Measurements from ENCODE around the gene CPXM1. TPM values are rescaled to one million over a fixed set of nuclear protein-coding genes. Genes with fewer than 3 reads are reported as not detected.
A peak's percentile ranks its signal among the peaks of the same experiment; 100 is the strongest.

The CPXM1 gene
- total RNA-seq, result 10 to 100 TPM in 5 of 8 experiments, 1 to 10 TPM in 1, under 1 TPM in 1, not detected in 1; 0.84 to 53.5 (median 17.2) TPM

DNA sequence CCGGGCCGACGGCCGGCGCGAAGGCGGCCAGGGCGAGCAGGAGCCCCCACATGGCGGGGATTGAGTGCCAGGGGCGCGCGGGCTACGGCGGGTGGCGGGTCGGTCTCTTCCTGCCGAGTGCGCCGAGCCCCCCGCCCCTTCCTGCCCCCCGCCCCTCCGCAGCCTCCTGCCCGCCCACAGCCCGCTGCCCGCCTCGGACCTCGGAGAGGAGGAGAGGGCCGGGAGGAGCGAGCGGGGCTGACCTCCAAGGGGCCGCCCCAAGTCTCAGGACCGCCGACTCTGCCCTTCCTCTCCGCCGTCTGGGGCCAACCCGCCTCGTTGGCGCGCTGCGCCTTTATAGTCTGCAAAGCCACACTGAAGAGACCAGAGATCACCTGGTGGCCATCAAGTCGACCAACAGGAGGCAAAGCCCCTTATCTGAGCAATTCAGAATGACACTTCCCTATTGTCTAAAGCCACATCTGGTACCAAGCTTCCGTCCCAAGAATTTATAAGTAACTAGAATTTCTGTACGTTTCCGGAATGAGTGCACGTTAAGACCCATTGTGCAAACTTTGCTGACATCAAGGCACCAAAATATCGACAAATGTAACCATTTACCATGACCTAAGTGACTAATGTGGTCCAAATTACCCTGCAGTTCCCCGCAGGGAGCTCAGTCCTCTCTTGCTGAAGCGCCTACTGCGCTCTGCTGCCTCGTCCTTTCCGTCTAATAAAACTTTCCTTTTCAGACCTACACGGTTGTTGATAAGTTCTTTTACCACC, at the start of gene CPXM1:
Gene CPXM1, minus strand, starts transcription at position 107 of the 765 bp plus-strand sequence. Its CDS starts 55 bp downstream, at position 52.
- peak in 6 of 8 experiments; percentile 72 to 77 (median 75) for ATAC-seq (replicated peaks in 6 of 8)
- H3K27ac ChIP-seq, result peak within 1 kb of the TSS in 1 of 2 donors; percentile 13
- in situ Hi-C loops (cut with MboI; ENCODE audit: low pct_unique_long_range_greater_than_20kb in 2 of 9, low sequenced_read_pairs in 9 of 9, unreplicated experiment in 9 of 9), result no loop called here
- H3K4me1 ChIP-seq (replicated peaks in 1 of 2), result peaks cover 7 to 9% of the 10 kb centered on the region in 2 donors
- WGBS, 10 experiments, result 0 to 8% (median 3%) methylated on average over 2 to 13 of the region's 52 CpGs; no CpG with 5 or more reads in 2 of the 10 experiments
- H3K4me3 ChIP-seq, result peak within 1 kb of the TSS; percentile 42 to 55 (median 54)

GRCh38 chr20:2849529-2849928, 49.1 kb upstream of the CPXM1 start:
- in situ Hi-C loops (cut with MboI; ENCODE audit: low pct_unique_long_range_greater_than_20kb in 2 of 9, low sequenced_read_pairs in 9 of 9, unreplicated experiment in 9 of 9), result no loop called here
- 63 to 100% (median 96%) methylated on average over 1 to 4 of the region's 4 CpGs; no CpG with 5 or more reads in 2 of the 10 experiments for WGBS, 10 experiments
- H3K4me1 ChIP-seq (replicated peaks in 1 of 2), result no peaks in the 10 kb centered on the region
- ATAC-seq (replicated peaks in 6 of 8), result no peak
- no peak overlapping the region for H3K27ac ChIP-seq
- no peak overlapping the region for H3K4me3 ChIP-seq

DNA sequence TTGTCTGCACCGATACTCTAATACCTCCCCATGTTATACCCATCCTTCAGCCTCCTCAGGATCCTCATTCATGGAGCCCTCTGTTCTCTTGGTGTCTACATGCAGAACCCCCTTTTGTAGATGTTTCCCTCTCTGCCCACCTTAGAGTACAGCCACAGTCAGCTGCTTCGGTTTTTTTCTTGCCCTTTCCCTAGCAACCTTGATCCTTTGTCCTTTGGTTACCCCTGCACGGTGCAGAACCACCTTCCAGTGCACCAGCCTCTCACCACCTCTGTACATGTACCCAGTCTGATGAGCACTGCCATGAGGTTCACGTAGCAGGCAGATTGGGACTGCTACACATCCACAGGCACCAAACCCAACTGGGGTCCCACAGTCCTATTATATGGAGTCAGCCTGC, 47.4 kb upstream of the CPXM1 start:
- no peak for ATAC-seq (replicated peaks in 6 of 8)
- in situ Hi-C loops (cut with MboI; ENCODE audit: low pct_unique_long_range_greater_than_20kb in 2 of 9, low sequenced_read_pairs in 9 of 9, unreplicated experiment in 9 of 9), result no loop called here
- WGBS, 10 experiments, result 82 to 100% (median 88%) methylated on average over 1 to 3 of the region's 4 CpGs; no CpG with 5 or more reads in 4 of the 10 experiments

DNA sequence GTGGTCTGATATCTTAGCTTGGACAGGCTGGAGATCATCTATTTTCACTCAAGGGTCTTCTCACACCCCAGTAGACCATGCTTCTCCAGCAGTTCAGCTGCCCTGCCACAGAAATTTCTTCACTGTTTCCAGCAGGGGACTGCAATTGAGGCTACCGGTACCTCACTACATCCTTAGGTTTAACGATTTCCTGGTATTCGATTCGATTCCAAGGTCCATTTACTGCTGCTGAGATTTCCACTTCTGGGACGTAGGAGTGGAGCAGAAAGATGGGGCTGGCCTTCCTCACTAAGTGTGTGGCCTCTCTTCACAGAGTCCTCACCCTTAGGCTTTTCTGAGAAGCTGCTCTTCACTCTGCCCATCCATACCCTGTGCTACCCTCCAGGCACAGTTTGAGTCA, 46.3 kb upstream of the CPXM1 start:
- in situ Hi-C loops (cut with MboI; ENCODE audit: low pct_unique_long_range_greater_than_20kb in 2 of 9, low sequenced_read_pairs in 9 of 9, unreplicated experiment in 9 of 9), result no loop called here
- Histone ChIP-seq H3K4me1 (replicated peaks in 1 of 2) (peaks cover 0 to 1% of the 10 kb centered on the region in 2 donors), H3K4me3 (no peak overlapping the region), H3K27ac (no peak overlapping the region)
- 50 to 100% (median 95%) methylated on average over 1 to 5 of the region's 5 CpGs; no CpG with 5 or more reads in 4 of the 10 experiments for WGBS, 10 experiments
- ATAC-seq (replicated peaks in 6 of 8), result no peak

More for the DNA sequence above, 47.4 kb upstream of the CPXM1 start:
- no peak overlapping the region for H3K27ac ChIP-seq
- H3K4me1 ChIP-seq (replicated peaks in 1 of 2), result no peaks in the 10 kb centered on the region
- no peak overlapping the region for H3K4me3 ChIP-seq

DNA sequence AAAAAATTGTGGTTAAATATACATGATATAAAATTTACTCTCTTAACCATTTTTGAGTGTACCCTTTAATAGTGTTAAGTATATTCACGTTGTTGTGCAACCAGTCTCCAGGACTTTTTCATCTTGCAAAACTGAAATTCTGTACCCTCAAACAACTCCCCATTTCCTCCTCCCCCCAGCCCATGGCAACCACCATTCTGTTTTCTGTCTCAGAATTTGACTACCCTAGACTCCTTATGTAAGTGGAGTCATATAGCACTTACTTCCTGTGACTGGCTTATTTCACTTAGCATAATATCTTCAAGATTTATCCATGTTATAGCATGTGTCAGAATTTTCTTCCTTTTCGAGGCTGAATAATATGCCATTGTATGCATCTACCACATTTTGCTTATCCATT, 45.2 kb upstream of the CPXM1 start:
- Histone ChIP-seq H3K4me1 (replicated peaks in 1 of 2) (peaks cover 0 to 6% of the 10 kb centered on the region in 2 donors), H3K27ac (no peak overlapping the region), H3K4me3 (no peak overlapping the region)
- no peak for ATAC-seq (replicated peaks in 6 of 8)
- 65 to 100% (median 89%) methylated on average over 1 to 2 of the region's 2 CpGs; no CpG with 5 or more reads in 1 of the 10 experiments for WGBS, 10 experiments
- in situ Hi-C loops (cut with MboI; ENCODE audit: low pct_unique_long_range_greater_than_20kb in 2 of 9, low sequenced_read_pairs in 9 of 9, unreplicated experiment in 9 of 9), result no loop called here

- in situ Hi-C loops (cut with MboI; ENCODE audit: low pct_unique_long_range_greater_than_20kb in 2 of 9, low sequenced_read_pairs in 9 of 9, unreplicated experiment in 9 of 9), result no loop called here
- H3K4me3 ChIP-seq, result peak overlapping the region; percentile 60 to 84 (median 71)
- WGBS, 10 experiments, result 2 to 45% (median 25%) methylated on average over 2 to 6 of the region's 33 CpGs; no CpG with 5 or more reads in 3 of the 10 experiments
- peaks cover 6 to 11% of the 10 kb centered on the region in 2 donors for H3K4me1 ChIP-seq (replicated peaks in 1 of 2)
- ATAC-seq (replicated peaks in 6 of 8), result peak; percentile 63 to 79 (median 70)
- H3K27ac ChIP-seq, result peak overlapping the region; percentile 42 to 76
Measured at GRCh38 chr20:2840967-2841531, 40.6 kb upstream of the CPXM1 start.

DNA sequence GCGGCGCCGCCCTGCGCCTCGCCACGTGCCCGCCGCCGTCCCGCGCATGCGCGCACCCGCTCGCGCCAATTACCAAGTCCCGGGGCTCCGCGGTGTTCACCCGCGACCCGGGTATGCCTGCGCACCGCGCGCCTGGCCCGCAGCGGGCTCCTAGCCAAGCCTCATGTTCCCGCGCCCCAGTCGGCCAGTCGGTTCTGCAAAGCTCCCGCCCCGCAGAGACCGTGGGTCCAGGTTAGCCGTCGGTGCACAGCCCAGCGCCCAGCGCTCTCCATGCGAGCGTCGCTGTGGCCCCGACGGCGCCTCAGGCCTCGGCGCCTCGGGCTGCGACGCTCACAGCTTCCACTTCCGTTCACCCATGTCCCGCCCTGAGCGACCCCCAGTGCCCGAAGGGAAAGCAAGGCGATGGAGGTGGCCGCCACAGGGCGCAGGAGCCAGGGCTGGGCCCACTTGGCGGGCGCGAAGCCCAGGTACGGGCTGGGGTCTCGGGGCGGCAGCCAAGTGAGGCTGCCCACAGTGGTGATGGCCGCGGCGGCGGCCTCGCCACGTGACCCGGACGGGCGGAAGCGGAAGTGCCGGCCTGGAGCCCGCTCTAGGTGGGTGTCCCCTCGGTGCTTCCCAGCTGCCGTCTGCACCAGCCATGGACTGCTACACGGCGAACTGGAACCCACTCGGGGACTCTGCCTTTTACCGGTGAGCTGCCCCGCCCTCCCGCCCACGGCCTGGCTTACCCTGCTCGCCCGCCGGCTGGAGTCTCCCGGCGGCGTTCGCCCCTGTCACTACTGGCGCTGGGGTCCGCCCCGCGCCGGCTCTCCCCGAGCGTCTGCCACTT, 39.9 kb upstream of the CPXM1 start, which contains the start of the genes PCED1A and VPS16:
Gene PCED1A, minus strand, starts transcription at position 518 of the 829 bp plus-strand sequence. CDS start 743 bp downstream, outside the sequence.
Gene VPS16, plus strand, starts transcription at position 608 of the 829 bp plus-strand sequence. Its CDS starts 30 bp downstream, at position 638.
- peak; percentile 85 to 100 (median 99) for ATAC-seq (replicated peaks in 6 of 8)
- Histone ChIP-seq H3K4me3 (peak within 1 kb of the TSS; percentile 60 to 84 (median 71)), H3K27ac (peak within 1 kb of the TSS; percentile 42 to 76), H3K4me1 (replicated peaks in 1 of 2) (peaks cover 6 to 11% of the 10 kb centered on the region in 2 donors)
- 3 to 40% (median 18%) methylated on average over 1 to 15 of the region's 98 CpGs; no CpG with 5 or more reads in 5 of the 10 experiments for WGBS, 10 experiments
- in situ Hi-C loops (cut with MboI; ENCODE audit: low pct_unique_long_range_greater_than_20kb in 2 of 9, low sequenced_read_pairs in 9 of 9, unreplicated experiment in 9 of 9), result no loop called here

- Histone ChIP-seq H3K27ac (no peak overlapping the region), H3K4me1 (replicated peaks in 1 of 2) (peaks cover 6 to 11% of the 10 kb centered on the region in 2 donors), H3K4me3 (peak overlapping the region; percentile 60 to 84 (median 71))
- 80 to 100% (median 92%) methylated on average over 1 to 8 of the region's 21 CpGs; no CpG with 5 or more reads in 6 of the 10 experiments for WGBS, 10 experiments
- in situ Hi-C loops (cut with MboI; ENCODE audit: low pct_unique_long_range_greater_than_20kb in 2 of 9, low sequenced_read_pairs in 9 of 9, unreplicated experiment in 9 of 9), result no loop called here
- ATAC-seq (replicated peaks in 6 of 8), result no peak
Measured at GRCh38 chr20:2839732-2840137, 39.3 kb upstream of the CPXM1 start.

- WGBS, 10 experiments, result 81 to 100% (median 100%) methylated on average over 1 to 5 of the region's 15 CpGs; no CpG with 5 or more reads in 5 of the 10 experiments
- Histone ChIP-seq H3K4me3 (peak overlapping the region in 1 of 5 donors; percentile 60), H3K27ac (no peak overlapping the region), H3K4me1 (replicated peaks in 1 of 2) (peaks cover 6 to 11% of the 10 kb centered on the region in 2 donors)
- ATAC-seq (replicated peaks in 6 of 8), result no peak
- in situ Hi-C loops (cut with MboI; ENCODE audit: low pct_unique_long_range_greater_than_20kb in 2 of 9, low sequenced_read_pairs in 9 of 9, unreplicated experiment in 9 of 9), result no loop called here
Measured at GRCh38 chr20:2838847-2839671, 38.6 kb upstream of the CPXM1 start.

DNA sequence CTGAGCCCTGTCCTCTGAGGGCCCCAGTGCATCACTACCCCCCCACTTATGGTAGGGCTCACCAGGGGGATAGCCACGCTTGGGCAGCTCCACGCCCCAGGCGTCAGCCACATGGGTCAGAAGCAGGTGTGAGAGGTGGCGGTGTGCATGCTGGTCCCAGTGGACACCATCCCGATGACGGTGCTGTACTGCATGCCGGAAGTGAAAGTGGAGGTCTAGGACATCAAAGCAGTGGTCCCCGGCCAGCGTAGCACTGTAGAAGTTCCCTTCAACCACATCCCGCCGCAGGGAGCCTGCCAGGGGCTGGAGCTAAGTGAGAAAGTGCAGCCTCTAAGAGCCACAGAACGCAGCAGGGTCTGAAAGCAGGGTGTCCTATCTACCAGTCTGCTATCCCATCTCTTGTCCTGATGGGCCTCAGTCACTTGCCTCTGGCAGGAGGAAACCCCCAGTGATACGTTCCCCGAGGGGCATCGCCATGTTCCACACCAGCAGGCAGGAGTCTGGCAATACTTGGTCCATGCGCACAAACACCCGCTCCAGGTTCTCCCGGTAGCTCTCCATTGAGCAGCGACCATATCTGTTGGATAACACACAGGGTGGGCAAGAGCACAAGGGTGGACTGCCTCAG, 37.9 kb upstream of the CPXM1 start:
- H3K4me3 ChIP-seq, result no peak overlapping the region
- ATAC-seq (replicated peaks in 6 of 8), result no peak
- in situ Hi-C loops (cut with MboI; ENCODE audit: low pct_unique_long_range_greater_than_20kb in 2 of 9, low sequenced_read_pairs in 9 of 9, unreplicated experiment in 9 of 9), result no loop called here
- peaks cover 6 to 11% of the 10 kb centered on the region in 2 donors for H3K4me1 ChIP-seq (replicated peaks in 1 of 2)
- H3K27ac ChIP-seq, result no peak overlapping the region
- 80 to 100% (median 92%) methylated on average over 1 to 7 of the region's 19 CpGs; no CpG with 5 or more reads in 4 of the 10 experiments for WGBS, 10 experiments

DNA sequence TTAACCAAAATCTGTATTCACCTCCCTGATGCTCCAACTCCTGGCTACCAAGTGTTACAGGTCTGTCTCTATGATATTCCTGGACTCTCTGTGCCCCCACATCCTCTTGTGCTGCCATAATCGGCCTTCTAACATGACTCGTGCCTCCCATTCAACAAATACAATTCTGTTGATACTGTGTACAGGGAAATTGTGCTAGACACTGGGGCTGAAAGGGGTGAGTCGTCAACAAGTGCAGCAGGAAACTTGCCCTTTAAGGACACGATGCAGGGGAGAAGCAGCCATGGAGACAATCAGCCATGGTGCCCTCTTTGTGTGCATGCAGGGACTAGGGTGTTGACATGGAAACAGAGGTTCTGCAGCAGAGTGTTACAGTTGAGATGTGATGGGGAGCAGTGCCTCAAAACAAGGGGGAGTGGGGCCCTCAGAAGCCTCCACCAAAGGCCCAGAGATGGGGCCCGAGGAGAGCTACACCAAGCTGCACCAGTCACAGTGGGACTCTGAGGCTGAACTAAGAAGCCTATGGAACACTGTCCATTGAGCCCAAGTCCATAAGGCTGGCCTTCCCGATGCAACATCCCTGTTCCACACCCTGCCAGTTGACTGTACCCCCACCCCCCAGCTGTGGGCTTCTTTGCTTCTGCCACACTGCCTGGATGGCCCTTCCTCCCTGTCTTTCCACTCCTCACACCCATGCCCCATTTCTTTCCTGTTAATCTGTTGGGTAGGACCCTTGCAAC, 37.0 kb upstream of the CPXM1 start:
- WGBS, 10 experiments, result 76 to 100% (median 88%) methylated on average over 1 to 6 of the region's 6 CpGs; no CpG with 5 or more reads in 3 of the 10 experiments
- ATAC-seq (replicated peaks in 6 of 8), result no peak
- Histone ChIP-seq H3K4me1 (replicated peaks in 1 of 2) (peaks cover 6 to 11% of the 10 kb centered on the region in 2 donors), H3K4me3 (no peak overlapping the region), H3K27ac (no peak overlapping the region)
- in situ Hi-C loops (cut with MboI; ENCODE audit: low pct_unique_long_range_greater_than_20kb in 2 of 9, low sequenced_read_pairs in 9 of 9, unreplicated experiment in 9 of 9), result no loop called here
